SK-N-SH (cell line): ENCODE measurements around the gene KLF17.

Experiments used
- CTCF ChIP-seq: fragments of 200-600 bp; sonication (generic); IDR thresholded peaks from 2 replicates; pipeline ENCODE4 v1.6.1; 2017; ENCODE audit warnings: antibody characterized with exemption, mild to moderate bottlenecking, moderate library complexity
- RCOR1 ChIP-seq: fragments of 150-350 bp; IDR thresholded peaks from 2 replicates; pipeline ENCODE4 v1.6.1; 2017; ENCODE audit warnings: antibody characterized with exemption, low read length

GRCh38 chr1:44071461-44071860, 47.2 kb upstream of the KLF17 start:
- no peak for TF ChIP-seq RCOR1
- TF ChIP-seq CTCF = no peak
